A549 (cell line): ENCODE results near the gene CLN5. TPM values are rescaled to one million over a fixed set of nuclear protein-coding genes. Genes with fewer than 3 reads are reported as not detected.

Experiments used
- ATAC-seq, 2 experiments: fragments of 200-7000 bp in 1 of 2; fragments of >200 bp in 1 of 2; cut with Nextera tagmentation in 1 of 2; cut with Tn5 transposase in 1 of 2; 3 replicates each; pipeline versions ENCODE4 v1.8.0 to v1.9.1; 2018 to 2020; ENCODE audit warnings: mild to moderate bottlenecking in 1 of 2, moderate library complexity in 1 of 2
- CTCF ChIA-PET: fragments of 300-600 bp; sonication (Branson Sonifier 250); formaldehyde crosslinking; extraction: SDS; loops from one replicate; lab custom pipeline; 2021; ENCODE audit warnings: antibody characterized with exemption, inconsistent platforms; lab: Yijun Ruan, JAX
- POLR2A ChIA-PET: fragments of 350-600 bp; formaldehyde crosslinking; extraction: SDS; loops from one replicate; lab custom pipeline; 2021; ENCODE audit warnings: antibody characterized with exemption, inconsistent platforms; lab: Yijun Ruan, JAX
- DNase-seq, 2 experiments: peaks; one replicate each; pipeline versions ENCODE4 v3.0.0 to v3.0.0-alpha.2; 2011 to 2016; ENCODE audit warnings: low read depth in 1 of 2, low spot score in 1 of 2
- FAIRE-seq: peaks from 2 replicates; lab custom pipeline; 2011; peaks lifted over from hg19 to GRCh38; lab: Jason Lieb, UNC
- H3K27ac ChIP-seq, 2 experiments: fragments of >200 bp; sonication (Bioruptor Twin); formaldehyde crosslinking; 3 replicates each; pipeline ENCODE4 v1.5.1; 2016 to 2017
- H3K4me1 ChIP-seq: fragments of >200 bp; sonication (Bioruptor Twin); formaldehyde crosslinking; 3 replicates; pipeline ENCODE4 v1.6.1; 2016
- H3K4me2 ChIP-seq: fragments of >200 bp; sonication (Bioruptor Twin); formaldehyde crosslinking; 3 replicates; pipeline ENCODE4 v1.6.1; 2016
- H3K4me3 ChIP-seq: fragments of >200 bp; sonication (Bioruptor Twin); formaldehyde crosslinking; 3 replicates; pipeline ENCODE4 v1.5.1; 2016
- H3K9me3 ChIP-seq: fragments of >200 bp; sonication (Bioruptor Twin); formaldehyde crosslinking; 3 replicates; pipeline ENCODE4 v1.6.1; 2016
- CBX8 ChIP-seq: fragments of 200-600 bp; sonication (generic); IDR thresholded peaks from 2 replicates; pipeline ENCODE4 v1.6.1; 2016
- CHD2 ChIP-seq: fragments of 150-350 bp; IDR thresholded peaks from 2 replicates; pipeline ENCODE4 v1.6.1; 2014; ENCODE audit warnings: low read length; ENCODE audit not compliant: partially characterized antibody
- EHF ChIP-seq: fragments of 250-450 bp; sonication (Bioruptor Pico); IDR thresholded peaks from 2 replicates; pipeline ENCODE4 v1.5.0; 2020; ENCODE audit warnings: mild to moderate bottlenecking
- ESRRA ChIP-seq: fragments of 150-350 bp; IDR thresholded peaks from 2 replicates; pipeline ENCODE4 v1.6.1; 2014; ENCODE audit warnings: mild to moderate bottlenecking, low read length, borderline replicate concordance
- FOSB ChIP-seq: fragments of 250-450 bp; sonication (Bioruptor Pico); IDR thresholded peaks from 2 replicates; pipeline ENCODE4 v1.5.0; 2020; ENCODE audit warnings: mild to moderate bottlenecking, moderate library complexity
- FOXS1 ChIP-seq: fragments of 250-450 bp; sonication (Bioruptor Pico); IDR thresholded peaks from 2 replicates; pipeline ENCODE4 v1.5.0; 2020; ENCODE audit warnings: mild to moderate bottlenecking, moderate library complexity
- GATA3 ChIP-seq: IDR thresholded peaks from 2 replicates; pipeline ENCODE4 v1.6.1; 2012; ENCODE audit warnings: borderline replicate concordance
- HDAC2 ChIP-seq: fragments of 200-600 bp; sonication (generic); IDR thresholded peaks from 2 replicates; pipeline ENCODE4 v1.6.1; 2016
- JUNB ChIP-seq: fragments of >200 bp; sonication (Bioruptor Twin); formaldehyde crosslinking; IDR thresholded peaks from 2 replicates; pipeline ENCODE4 v1.6.1; 2016
- KDM5A ChIP-seq: fragments of 200-600 bp; sonication (generic); IDR thresholded peaks from 2 replicates; pipeline ENCODE4 v1.6.1; 2016; ENCODE audit warnings: antibody characterized with exemption, mild to moderate bottlenecking
- NPAS2 ChIP-seq: fragments of 250-450 bp; sonication (Bioruptor Pico); IDR thresholded peaks from 2 replicates; pipeline ENCODE4 v1.8.0; 2022; ENCODE audit warnings: mild to moderate bottlenecking, moderate library complexity, borderline replicate concordance
- POLR2AphosphoS2 ChIP-seq: conservative IDR thresholded peaks from 2 replicates; pipeline ENCODE4 v1.6.1; 2012; ENCODE audit warnings: low read length, improper control_type of control experiment, inconsistent platforms
- RAD21 ChIP-seq, 2 experiments: fragments of >200 bp in 1 of 2; sonication (Bioruptor Twin) in 1 of 2; formaldehyde crosslinking in 1 of 2; IDR thresholded peaks in 1 of 2; conservative IDR thresholded peaks in 1 of 2; 2 replicates in 1 of 2; 3 replicates in 1 of 2; pipeline ENCODE4 v1.6.1; 2012 to 2018; ENCODE audit warnings: inconsistent platforms in 1 of 2
- RARB ChIP-seq: fragments of 250-450 bp; sonication (Bioruptor Pico); IDR thresholded peaks from 2 replicates; pipeline ENCODE4 v1.8.0; 2021; ENCODE audit warnings: mild to moderate bottlenecking, moderate library complexity
- RFX5 ChIP-seq: fragments of 450-650 bp; IDR thresholded peaks from 2 replicates; pipeline ENCODE4 v1.7.1; 2014; ENCODE audit warnings: antibody characterized with exemption, mild to moderate bottlenecking, moderate library complexity
- TFCP2L1 ChIP-seq: fragments of 250-450 bp; sonication (Bioruptor Pico); IDR thresholded peaks from 2 replicates; pipeline ENCODE4 v1.5.0; 2021; ENCODE audit warnings: mild to moderate bottlenecking
- ZC3H11A ChIP-seq: fragments of 450-650 bp; IDR thresholded peaks from 2 replicates; pipeline ENCODE4 v1.6.1; 2014; ENCODE audit warnings: antibody characterized with exemption, mild to moderate bottlenecking
- ZSCAN20 ChIP-seq: fragments of 250-450 bp; sonication (Bioruptor Pico); IDR thresholded peaks from 2 replicates; pipeline ENCODE4 v1.8.0; 2022; ENCODE audit warnings: mild to moderate bottlenecking, moderate library complexity
- WGBS: methylation state at CpG from one replicate; pipeline ENCODE4 v1.1.6; 2017; ENCODE audit errors: missing lambda C conversion rate; 5-methylcytosine and 5-hydroxymethylcytosine counted together
- polyA plus RNA-seq, 4 experiments: library from polyadenylated mRNA; depleted of rRNA in 3 of 4; stranded (reverse); fragments of >200 nt; fragmentation: RNase III in 1 of 4; extraction: RNeasy Plus Mini Kit Qiagen cat#74134 plus additional on column Dnase treatment in 1 of 4; gene quantifications; 2 replicates in 3 of 4; 3 replicates in 1 of 4; pipeline ENCODE4 v1.2.3, GENCODE V29; 2011 to 2017
- TF ChIP-seq, protein P1 (sequence below): fragments of 200-600 bp; sonication (generic); IDR thresholded peaks from 2 replicates; pipeline ENCODE4 v1.6.1; 2016; ENCODE audit warnings: antibody characterized with exemption, mild to moderate bottlenecking, moderate library complexity
- TF ChIP-seq, protein P2 (sequence below): fragments of 450-650 bp; IDR thresholded peaks from 2 replicates; pipeline ENCODE4 v1.6.1; 2014; ENCODE audit warnings: antibody characterized with exemption
- TF ChIP-seq, protein P3 (sequence below): fragments of >200 bp; sonication (Bioruptor Twin); formaldehyde crosslinking; IDR thresholded peaks from 3 replicates; pipeline ENCODE4 v1.5.1; 2016
- TF ChIP-seq, protein P4 (sequence below): fragments of 250-450 bp; sonication (Bioruptor Pico); IDR thresholded peaks from 2 replicates; pipeline ENCODE4 v1.5.0; 2021; ENCODE audit warnings: mild to moderate bottlenecking, moderate library complexity, borderline replicate concordance
- TF ChIP-seq, protein P5 (sequence below): fragments of 250-450 bp; sonication (Bioruptor Pico); IDR thresholded peaks from 2 replicates; pipeline ENCODE4 v1.5.0; 2020; ENCODE audit warnings: low read depth, mild to moderate bottlenecking, moderate library complexity
- TF ChIP-seq, protein P6 (sequence below): IDR thresholded peaks from 2 replicates; pipeline ENCODE4 v1.6.1; 2012

CLN5 gene
- polyA plus RNA-seq, 2 of the 4 experiments (the other 2 are of a cell fraction), result 11.7 to 21.1 TPM

DNA sequence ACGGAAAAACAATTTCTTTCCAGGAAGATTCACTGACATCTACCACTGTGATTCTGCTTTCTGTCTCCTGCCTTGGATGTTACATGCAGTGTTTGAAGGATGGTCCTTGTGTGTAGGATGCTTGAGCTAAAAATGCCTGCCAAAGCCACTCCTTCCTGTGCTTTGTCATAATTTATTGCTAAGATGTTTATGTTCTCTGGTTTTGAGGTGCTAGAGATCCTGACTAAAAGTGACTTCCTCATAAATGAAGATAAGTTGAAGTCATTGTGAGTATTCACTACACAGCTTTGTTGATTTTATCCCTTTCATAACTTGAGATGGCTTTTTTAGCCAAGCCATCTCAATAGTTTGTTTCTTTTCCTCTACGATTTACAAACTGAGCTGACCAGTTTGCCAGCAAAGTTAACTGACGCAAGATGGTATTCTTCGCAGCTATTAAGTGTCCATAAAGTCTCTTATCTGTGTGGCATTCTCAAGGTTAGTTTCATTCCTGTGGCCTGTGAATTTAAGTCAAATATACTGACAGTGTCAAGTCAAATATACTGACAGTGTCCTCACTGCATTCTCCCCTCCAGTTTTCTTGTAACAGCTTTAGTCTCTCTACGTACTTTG lies 50.8 kb downstream of the CLN5 start:
- ChIA-PET CTCF (interaction anchor here (1.0 to 1.4 kb wide), 2 partner anchors 12 to 15 kb away, joined by 3 to 6 read pairs; no protein-coding TSS in a partner anchor), POLR2A (no interaction called here)
- Histone ChIP-seq H3K9me3 (no peaks in the 10 kb centered on the region), H3K27ac (no peak overlapping the region), H3K4me2 (no peak overlapping the region), H3K4me1 (no peaks in the 10 kb centered on the region)
- DNase-seq (no peak), ATAC-seq (no peak), FAIRE-seq (no peak)
- no peak for TF ChIP-seq RFX5
- no peak for TF ChIP-seq HDAC2
- TF ChIP-seq CHD2, result no peak
- TF ChIP-seq, all 56 proteins: peak for 0
- no peak overlapping the region for H3K4me3 ChIP-seq
- WGBS, result 95% methylated on average over 5 of the region's 5 CpGs

DNA sequence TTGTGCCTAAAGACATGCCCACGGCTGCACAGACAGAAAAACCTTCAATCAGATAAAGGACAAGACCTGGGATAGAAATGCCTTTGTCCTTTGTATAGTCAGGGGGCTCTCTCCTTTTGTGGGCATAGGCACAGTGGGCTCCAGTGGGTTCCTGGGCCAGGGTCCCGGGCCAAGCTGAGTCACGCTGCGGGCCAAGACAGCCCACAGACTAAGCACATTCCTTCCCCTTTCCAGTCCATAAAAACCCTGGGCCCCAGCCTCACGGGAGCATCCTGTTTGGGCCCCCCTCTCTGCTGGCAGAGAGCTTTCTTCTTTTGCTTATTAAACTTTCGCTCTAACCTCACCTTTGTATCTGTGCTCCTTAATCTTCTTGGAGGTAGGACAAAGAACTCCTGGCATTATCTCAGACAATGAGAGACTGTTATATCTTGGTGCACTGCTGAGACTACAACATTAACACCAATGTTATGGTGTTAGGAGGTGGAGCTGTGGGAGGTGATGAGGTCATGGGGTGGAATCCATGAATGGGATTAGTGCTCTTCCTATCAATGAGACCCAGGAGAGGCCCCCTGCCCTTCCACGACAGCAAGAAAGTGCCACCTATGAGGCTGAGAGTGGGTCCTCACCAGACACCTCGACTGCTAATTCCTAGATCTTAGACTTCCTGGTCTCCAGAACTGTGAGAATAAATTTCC lies 55.9 kb downstream of the CLN5 start:
- ATAC-seq, result no peak; a peak in 1 of 6 replicates
- Histone ChIP-seq H3K27ac (no peak overlapping the region), H3K4me3 (no peak overlapping the region), H3K9me3 (no peaks in the 10 kb centered on the region), H3K4me2 (no peak overlapping the region), H3K4me1 (no peaks in the 10 kb centered on the region)
- no peak for DNase-seq
- no peak for FAIRE-seq
- WGBS, result 93% methylated on average over 8 of the region's 8 CpGs
- ChIA-PET CTCF (no interaction called here), POLR2A (no interaction called here)
- TF ChIP-seq KDM5A (no peak), ZC3H11A (no peak), EHF (no peak)

DNA sequence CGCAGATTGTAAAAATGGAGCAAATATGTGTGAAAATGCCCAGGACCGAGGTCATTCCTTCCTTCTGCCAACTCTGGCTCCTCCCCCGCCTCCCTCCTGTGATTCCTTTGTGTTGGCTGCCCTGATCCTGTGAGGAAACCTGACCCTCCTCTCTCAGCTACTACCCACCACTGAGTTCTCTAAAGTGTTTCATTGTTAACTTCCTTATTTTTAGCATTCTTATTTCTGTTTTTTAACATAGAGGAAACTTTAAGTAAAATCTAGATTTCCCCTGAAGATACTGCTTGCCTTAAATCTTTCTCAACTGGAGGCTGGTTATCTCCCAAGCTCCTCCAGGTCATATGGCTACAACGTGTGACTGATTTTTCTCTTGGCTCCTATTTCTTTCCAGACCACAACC lies 56.8 kb downstream of the CLN5 start:
- DNase-seq (no peak), ATAC-seq (no peak), FAIRE-seq (no peak)
- 81% methylated on average over 4 of the region's 4 CpGs for WGBS
- H3K4me3 ChIP-seq, result no peak overlapping the region
- H3K27ac ChIP-seq, result no peak overlapping the region
- ChIA-PET POLR2A (no interaction called here), CTCF (no interaction called here)
- H3K9me3 ChIP-seq, result no peaks in the 10 kb centered on the region
- H3K4me1 ChIP-seq, result no peaks in the 10 kb centered on the region
- no peak overlapping the region for H3K4me2 ChIP-seq
- no peak for TF ChIP-seq ESRRA
- TF ChIP-seq, protein P1, sequence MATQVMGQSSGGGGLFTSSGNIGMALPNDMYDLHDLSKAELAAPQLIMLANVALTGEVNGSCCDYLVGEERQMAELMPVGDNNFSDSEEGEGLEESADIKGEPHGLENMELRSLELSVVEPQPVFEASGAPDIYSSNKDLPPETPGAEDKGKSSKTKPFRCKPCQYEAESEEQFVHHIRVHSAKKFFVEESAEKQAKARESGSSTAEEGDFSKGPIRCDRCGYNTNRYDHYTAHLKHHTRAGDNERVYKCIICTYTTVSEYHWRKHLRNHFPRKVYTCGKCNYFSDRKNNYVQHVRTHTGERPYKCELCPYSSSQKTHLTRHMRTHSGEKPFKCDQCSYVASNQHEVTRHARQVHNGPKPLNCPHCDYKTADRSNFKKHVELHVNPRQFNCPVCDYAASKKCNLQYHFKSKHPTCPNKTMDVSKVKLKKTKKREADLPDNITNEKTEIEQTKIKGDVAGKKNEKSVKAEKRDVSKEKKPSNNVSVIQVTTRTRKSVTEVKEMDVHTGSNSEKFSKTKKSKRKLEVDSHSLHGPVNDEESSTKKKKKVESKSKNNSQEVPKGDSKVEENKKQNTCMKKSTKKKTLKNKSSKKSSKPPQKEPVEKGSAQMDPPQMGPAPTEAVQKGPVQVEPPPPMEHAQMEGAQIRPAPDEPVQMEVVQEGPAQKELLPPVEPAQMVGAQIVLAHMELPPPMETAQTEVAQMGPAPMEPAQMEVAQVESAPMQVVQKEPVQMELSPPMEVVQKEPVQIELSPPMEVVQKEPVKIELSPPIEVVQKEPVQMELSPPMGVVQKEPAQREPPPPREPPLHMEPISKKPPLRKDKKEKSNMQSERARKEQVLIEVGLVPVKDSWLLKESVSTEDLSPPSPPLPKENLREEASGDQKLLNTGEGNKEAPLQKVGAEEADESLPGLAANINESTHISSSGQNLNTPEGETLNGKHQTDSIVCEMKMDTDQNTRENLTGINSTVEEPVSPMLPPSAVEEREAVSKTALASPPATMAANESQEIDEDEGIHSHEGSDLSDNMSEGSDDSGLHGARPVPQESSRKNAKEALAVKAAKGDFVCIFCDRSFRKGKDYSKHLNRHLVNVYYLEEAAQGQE, result no peak
- no peak for TF ChIP-seq NPAS2 (CRISPR knock-in tag)
- TF ChIP-seq TFCP2L1, result no peak
- TF ChIP-seq GATA3, result no peak
- no peak for TF ChIP-seq FOSB (CRISPR knock-in tag)
- no peak for TF ChIP-seq ZSCAN20 (CRISPR knock-in tag)
- TF ChIP-seq, protein P2, sequence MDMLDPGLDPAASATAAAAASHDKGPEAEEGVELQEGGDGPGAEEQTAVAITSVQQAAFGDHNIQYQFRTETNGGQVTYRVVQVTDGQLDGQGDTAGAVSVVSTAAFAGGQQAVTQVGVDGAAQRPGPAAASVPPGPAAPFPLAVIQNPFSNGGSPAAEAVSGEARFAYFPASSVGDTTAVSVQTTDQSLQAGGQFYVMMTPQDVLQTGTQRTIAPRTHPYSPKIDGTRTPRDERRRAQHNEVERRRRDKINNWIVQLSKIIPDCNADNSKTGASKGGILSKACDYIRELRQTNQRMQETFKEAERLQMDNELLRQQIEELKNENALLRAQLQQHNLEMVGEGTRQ, result no peak
- no peak for TF ChIP-seq POLR2AphosphoS2
- TF ChIP-seq, protein P3, sequence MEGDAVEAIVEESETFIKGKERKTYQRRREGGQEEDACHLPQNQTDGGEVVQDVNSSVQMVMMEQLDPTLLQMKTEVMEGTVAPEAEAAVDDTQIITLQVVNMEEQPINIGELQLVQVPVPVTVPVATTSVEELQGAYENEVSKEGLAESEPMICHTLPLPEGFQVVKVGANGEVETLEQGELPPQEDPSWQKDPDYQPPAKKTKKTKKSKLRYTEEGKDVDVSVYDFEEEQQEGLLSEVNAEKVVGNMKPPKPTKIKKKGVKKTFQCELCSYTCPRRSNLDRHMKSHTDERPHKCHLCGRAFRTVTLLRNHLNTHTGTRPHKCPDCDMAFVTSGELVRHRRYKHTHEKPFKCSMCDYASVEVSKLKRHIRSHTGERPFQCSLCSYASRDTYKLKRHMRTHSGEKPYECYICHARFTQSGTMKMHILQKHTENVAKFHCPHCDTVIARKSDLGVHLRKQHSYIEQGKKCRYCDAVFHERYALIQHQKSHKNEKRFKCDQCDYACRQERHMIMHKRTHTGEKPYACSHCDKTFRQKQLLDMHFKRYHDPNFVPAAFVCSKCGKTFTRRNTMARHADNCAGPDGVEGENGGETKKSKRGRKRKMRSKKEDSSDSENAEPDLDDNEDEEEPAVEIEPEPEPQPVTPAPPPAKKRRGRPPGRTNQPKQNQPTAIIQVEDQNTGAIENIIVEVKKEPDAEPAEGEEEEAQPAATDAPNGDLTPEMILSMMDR, result no peak
- TF ChIP-seq RARB, result no peak
- TF ChIP-seq, protein P4, sequence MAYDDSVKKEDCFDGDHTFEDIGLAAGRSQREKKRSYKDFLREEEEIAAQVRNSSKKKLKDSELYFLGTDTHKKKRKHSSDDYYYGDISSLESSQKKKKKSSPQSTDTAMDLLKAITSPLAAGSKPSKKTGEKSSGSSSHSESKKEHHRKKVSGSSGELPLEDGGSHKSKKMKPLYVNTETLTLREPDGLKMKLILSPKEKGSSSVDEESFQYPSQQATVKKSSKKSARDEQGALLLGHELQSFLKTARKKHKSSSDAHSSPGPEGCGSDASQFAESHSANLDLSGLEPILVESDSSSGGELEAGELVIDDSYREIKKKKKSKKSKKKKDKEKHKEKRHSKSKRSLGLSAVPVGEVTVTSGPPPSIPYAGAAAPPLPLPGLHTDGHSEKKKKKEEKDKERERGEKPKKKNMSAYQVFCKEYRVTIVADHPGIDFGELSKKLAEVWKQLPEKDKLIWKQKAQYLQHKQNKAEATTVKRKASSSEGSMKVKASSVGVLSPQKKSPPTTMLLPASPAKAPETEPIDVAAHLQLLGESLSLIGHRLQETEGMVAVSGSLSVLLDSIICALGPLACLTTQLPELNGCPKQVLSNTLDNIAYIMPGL (CRISPR knock-in tag), result no peak
- TF ChIP-seq CBX8, result no peak
- no peak for TF ChIP-seq JUNB
- no peak for TF ChIP-seq FOXS1 (CRISPR knock-in tag)
- TF ChIP-seq RAD21 (conservative IDR thresholded peaks at IDR 0.05 in 1 of 2, IDR thresholded peaks at IDR 0.05 in 1 of 2), result no peak
- TF ChIP-seq, protein P5, sequence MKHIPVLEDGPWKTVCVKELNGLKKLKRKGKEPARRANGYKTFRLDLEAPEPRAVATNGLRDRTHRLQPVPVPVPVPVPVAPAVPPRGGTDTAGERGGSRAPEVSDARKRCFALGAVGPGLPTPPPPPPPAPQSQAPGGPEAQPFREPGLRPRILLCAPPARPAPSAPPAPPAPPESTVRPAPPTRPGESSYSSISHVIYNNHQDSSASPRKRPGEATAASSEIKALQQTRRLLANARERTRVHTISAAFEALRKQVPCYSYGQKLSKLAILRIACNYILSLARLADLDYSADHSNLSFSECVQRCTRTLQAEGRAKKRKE (CRISPR knock-in tag), result no peak
- TF ChIP-seq, protein P6, sequence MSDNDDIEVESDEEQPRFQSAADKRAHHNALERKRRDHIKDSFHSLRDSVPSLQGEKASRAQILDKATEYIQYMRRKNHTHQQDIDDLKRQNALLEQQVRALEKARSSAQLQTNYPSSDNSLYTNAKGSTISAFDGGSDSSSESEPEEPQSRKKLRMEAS, result no peak
